HG03469 (cell line): ENCODE data around the gene MDFI.

Experiments used
- ATAC-seq: cut with Tn5 transposase; IDR thresholded peaks from one replicate; pipeline ENCODE4 v1.9.1; 2021; ENCODE audit warnings: mild to moderate bottlenecking, moderate library complexity, moderate number of reproducible peaks; ENCODE audit not compliant: unreplicated experiment

The MDFI gene

DNA sequence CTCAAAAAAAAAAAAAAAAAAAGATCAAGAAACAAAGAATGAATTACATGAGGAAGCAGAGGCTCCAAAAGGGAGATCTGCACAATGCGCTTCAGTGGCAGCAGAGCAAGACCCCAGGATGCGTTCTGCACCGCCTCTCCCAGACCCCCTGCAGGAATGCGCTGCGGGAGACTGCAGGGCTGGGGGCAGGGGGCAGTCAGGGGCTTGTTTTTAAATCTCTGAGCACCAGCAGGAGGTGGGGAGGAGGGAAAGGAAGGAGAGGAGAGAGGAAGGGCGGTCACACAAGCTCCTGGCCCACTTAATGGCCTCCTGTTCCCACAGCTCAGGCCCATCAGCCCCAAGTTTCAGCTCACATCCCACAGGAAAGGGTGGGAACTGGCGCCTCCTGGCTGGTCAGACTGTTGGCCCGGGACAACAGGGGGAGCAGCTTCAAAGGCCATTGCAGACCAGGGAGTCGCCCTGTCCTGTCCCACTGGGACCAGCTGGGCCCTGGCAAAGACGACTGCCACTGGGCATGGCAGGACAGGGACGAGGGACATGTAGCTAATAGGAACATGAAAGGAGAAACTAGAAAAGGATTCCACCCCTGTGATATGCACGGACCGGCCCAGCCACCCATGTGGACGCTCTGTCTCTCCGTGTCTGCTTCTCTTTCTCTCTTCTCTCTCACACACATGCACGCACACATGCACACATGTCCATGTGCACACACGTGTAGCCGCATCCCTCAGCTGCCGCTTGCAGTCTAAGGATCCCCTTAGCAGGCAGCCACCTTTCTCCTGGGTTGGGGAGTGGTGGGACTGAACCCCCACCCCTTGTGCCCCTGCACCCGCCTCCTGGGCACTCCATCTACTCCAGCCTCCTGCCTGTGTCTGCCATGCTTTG is 62.4 kb downstream of the MDFI start:
- ATAC-seq, result no peak

GRCh38 chr6:41702089-41702745 is 63.9 kb downstream of the MDFI start:
- no peak for ATAC-seq

DNA sequence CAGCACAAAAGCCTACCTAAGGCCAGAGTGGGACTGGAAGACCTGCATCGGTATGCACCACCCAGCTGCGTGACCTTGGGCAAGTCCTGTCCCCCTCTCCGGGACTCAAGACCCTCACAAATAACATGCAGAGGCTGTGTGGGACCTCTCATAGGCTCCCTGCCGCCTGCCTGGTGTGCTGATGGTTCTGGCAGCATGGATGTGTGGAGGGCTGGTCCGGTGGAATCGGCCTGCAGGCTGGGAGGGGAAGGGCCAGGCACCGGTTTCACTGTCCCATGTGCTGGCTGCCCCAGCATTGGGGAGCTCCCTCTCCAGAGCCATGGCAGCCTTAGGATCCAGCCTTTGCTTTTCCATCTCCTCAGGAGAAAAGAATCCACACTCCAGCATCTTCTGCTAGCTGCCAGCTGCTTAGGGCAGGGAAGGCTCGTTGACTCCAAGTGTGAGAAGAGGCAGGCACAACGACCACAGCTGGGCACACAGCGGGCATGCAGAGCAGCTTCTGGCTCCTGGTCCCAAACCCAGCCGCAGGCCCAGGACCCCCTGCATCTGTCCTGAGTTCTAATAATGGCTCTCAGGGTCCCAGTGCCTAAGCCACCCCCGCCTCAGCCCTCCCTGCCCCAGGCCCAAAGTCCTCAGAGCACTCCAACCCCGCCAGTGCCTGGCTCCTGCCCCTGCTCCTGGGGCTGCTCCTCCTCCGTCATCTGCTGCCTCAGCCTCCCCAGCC is 64.7 kb downstream of the MDFI start:
- no peak for ATAC-seq
